ENCODE measurements around the gene RECQL5. TPM values are rescaled to one million over a fixed set of nuclear protein-coding genes. Genes with fewer than 3 reads are reported as not detected.

The RECQL5 gene
- total and polyA plus RNA-seq, 12 donors, result 11.2 to 188 (median 32.9) TPM

- H3K27ac ChIP-seq, result no peak overlapping the region
- H3K9me3 ChIP-seq (replicated peaks in 1 of 3), result no peaks in the 10 kb centered on the region
- no peaks in the 10 kb centered on the region for H3K27me3 ChIP-seq
- intact Hi-C loops (cut with DNase I), result no loop called here
- 86 to 92% (median 89%) methylated on average over 16 to 25 of the region's 25 CpGs for WGBS, 4 donors
- H3K4me1 ChIP-seq (replicated peaks in 1 of 2), result no peaks in the 10 kb centered on the region
- DNase-seq, result no peak
- TF ChIP-seq CTCF (IDR thresholded peaks at IDR 0.05), result no peak
- TF ChIP-seq POLR2A (IDR thresholded peaks at IDR 0.05), result no peak
- H3K36me3 ChIP-seq (replicated peaks in 1 of 2), result peaks cover 0 to 4% of the 10 kb centered on the region in 2 donors
- no peak overlapping the region for H3K4me3 ChIP-seq
Observed at GRCh38 chr17:75610103-75610984, 56.6 kb downstream of the RECQL5 start.

- no peaks in the 10 kb centered on the region for H3K4me1 ChIP-seq (replicated peaks in 1 of 2)
- H3K27ac ChIP-seq, result no peak overlapping the region
- TF ChIP-seq POLR2A (IDR thresholded peaks at IDR 0.05), result no peak
- no peak for TF ChIP-seq CTCF (IDR thresholded peaks at IDR 0.05)
- H3K9me3 ChIP-seq (replicated peaks in 1 of 3), result no peaks in the 10 kb centered on the region
- no peak for DNase-seq
- no peaks in the 10 kb centered on the region for H3K27me3 ChIP-seq
- no peak overlapping the region for H3K4me3 ChIP-seq
- intact Hi-C loops (cut with DNase I), result no loop called here
- 78 to 91% (median 81%) methylated on average over 5 of the region's 5 CpGs for WGBS, 4 donors
- H3K36me3 ChIP-seq (replicated peaks in 1 of 2), result no peaks in the 10 kb centered on the region
Observed at GRCh38 chr17:75607086-75607485, 59.9 kb downstream of the RECQL5 start.

- no peak for TF ChIP-seq CTCF (IDR thresholded peaks at IDR 0.05)
- TF ChIP-seq POLR2A (IDR thresholded peaks at IDR 0.05), result no peak
- H3K9me3 ChIP-seq (replicated peaks in 1 of 3), result no peaks in the 10 kb centered on the region
- no peaks in the 10 kb centered on the region for H3K36me3 ChIP-seq (replicated peaks in 1 of 2)
- H3K27ac ChIP-seq, result no peak overlapping the region
- DNase-seq, result no peak
- H3K27me3 ChIP-seq, result no peaks in the 10 kb centered on the region
- WGBS, 4 donors, result 80 to 89% (median 85%) methylated on average over 4 to 16 of the region's 16 CpGs
- no peaks in the 10 kb centered on the region for H3K4me1 ChIP-seq (replicated peaks in 1 of 2)
- intact Hi-C loops (cut with DNase I), result no loop called here
- no peak overlapping the region for H3K4me3 ChIP-seq
Observed at GRCh38 chr17:75605790-75606189, 61.2 kb downstream of the RECQL5 start.

GRCh38 chr17:75604034-75604695 lies 62.8 kb downstream of the RECQL5 start:
- TF ChIP-seq CTCF (IDR thresholded peaks at IDR 0.05) (no peak), POLR2A (IDR thresholded peaks at IDR 0.05) (no peak)
- 68 to 82% (median 70%) methylated on average over 6 to 12 of the region's 12 CpGs for WGBS, 4 donors
- no peak for DNase-seq

More at GRCh38 chr17:75604034-75604695, 62.8 kb downstream of the RECQL5 start:
- no peaks in the 10 kb centered on the region for H3K4me1 ChIP-seq (replicated peaks in 1 of 2)
- H3K27me3 ChIP-seq, result no peaks in the 10 kb centered on the region
- no peak overlapping the region for H3K4me3 ChIP-seq
- H3K36me3 ChIP-seq (replicated peaks in 1 of 2), result no peaks in the 10 kb centered on the region
- H3K9me3 ChIP-seq (replicated peaks in 1 of 3), result no peaks in the 10 kb centered on the region
- no peak overlapping the region for H3K27ac ChIP-seq
- intact Hi-C loops (cut with DNase I), result no loop called here
